RWPE2 (cell line): ENCODE results near the gene ABHD17C.

Source experiments
- ATAC-seq: fragments of 200-7000 bp; cut with Tn5 transposase; 3 replicates; pipeline ENCODE4 v1.9.1; 2021; ENCODE audit warnings: low read depth
- DNase-seq: peaks from one replicate; pipeline ENCODE4 v3.0.0-alpha.2; 2020; ENCODE audit warnings: low spot score
- H3K27ac ChIP-seq: fragments of 450-650 bp; 2 replicates; pipeline ENCODE4 v1.5.1; 2017; ENCODE audit warnings: mild to moderate bottlenecking; ENCODE audit not compliant: poor library complexity, severe bottlenecking
- H3K27me3 ChIP-seq: fragments of 250-450 bp; sonication (Bioruptor Pico); 2 replicates; pipeline ENCODE4 v1.5.1; 2021; ENCODE audit warnings: mild to moderate bottlenecking, moderate library complexity; ENCODE audit not compliant: insufficient read depth, poor library complexity, severe bottlenecking
- H3K36me3 ChIP-seq: fragments of 250-450 bp; sonication (Bioruptor Pico); 2 replicates; pipeline ENCODE4 v1.5.1; 2020; ENCODE audit warnings: low read depth, mild to moderate bottlenecking, moderate library complexity
- H3K4me1 ChIP-seq: fragments of 250-450 bp; sonication (Bioruptor Pico); 2 replicates; pipeline ENCODE4 v1.5.1; 2021; ENCODE audit warnings: mild to moderate bottlenecking, moderate library complexity; ENCODE audit not compliant: insufficient read depth, poor library complexity, severe bottlenecking
- H3K4me3 ChIP-seq: fragments of 250-450 bp; sonication (Bioruptor Pico); 2 replicates; pipeline ENCODE4 v1.5.1; 2021; ENCODE audit warnings: mild to moderate bottlenecking, moderate library complexity; ENCODE audit not compliant: severe bottlenecking
- H3K9me3 ChIP-seq: fragments of 250-450 bp; sonication (Bioruptor Pico); 2 replicates; pipeline ENCODE4 v1.5.1; 2021; ENCODE audit warnings: mild to moderate bottlenecking, moderate library complexity; ENCODE audit not compliant: severe bottlenecking
- TF ChIP-seq, protein P1 (sequence below): fragments of 450-650 bp; IDR thresholded peaks from one replicate; pipeline ENCODE4 v1.5.1; 2017; ENCODE audit warnings: mild to moderate bottlenecking, moderate library complexity; ENCODE audit not compliant: poor library complexity, severe bottlenecking

Gene ABHD17C

DNA sequence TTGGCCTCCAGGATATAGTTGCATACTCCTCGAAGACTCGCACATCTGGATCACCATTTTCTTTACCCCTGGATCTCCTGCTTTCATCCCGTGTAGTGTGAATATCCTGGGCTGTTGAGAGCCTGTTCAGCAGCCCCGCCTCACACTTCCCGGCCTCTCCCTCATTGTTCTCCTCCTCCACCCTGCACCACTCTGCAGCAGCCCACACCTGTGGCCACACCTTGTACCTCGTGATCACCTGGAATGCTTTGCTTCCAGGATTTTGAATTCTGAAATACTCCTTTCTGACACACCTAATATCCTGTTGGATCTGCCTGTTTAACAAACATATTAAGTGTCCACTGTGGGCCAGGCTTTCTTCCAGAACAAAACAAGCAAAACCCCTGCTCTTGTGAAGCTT, 14.4 kb downstream of the ABHD17C start:
- Histone ChIP-seq H3K4me1 (peaks cover 23% of the 10 kb centered on the region), H3K27ac (peak overlapping the region; percentile 85), H3K4me3 (no peak overlapping the region), H3K9me3 (no peaks in the 10 kb centered on the region), H3K36me3 (peaks cover 18% of the 10 kb centered on the region), H3K27me3 (no peaks in the 10 kb centered on the region)
- DNase-seq, result peak; percentile 95
- TF ChIP-seq, protein P1, sequence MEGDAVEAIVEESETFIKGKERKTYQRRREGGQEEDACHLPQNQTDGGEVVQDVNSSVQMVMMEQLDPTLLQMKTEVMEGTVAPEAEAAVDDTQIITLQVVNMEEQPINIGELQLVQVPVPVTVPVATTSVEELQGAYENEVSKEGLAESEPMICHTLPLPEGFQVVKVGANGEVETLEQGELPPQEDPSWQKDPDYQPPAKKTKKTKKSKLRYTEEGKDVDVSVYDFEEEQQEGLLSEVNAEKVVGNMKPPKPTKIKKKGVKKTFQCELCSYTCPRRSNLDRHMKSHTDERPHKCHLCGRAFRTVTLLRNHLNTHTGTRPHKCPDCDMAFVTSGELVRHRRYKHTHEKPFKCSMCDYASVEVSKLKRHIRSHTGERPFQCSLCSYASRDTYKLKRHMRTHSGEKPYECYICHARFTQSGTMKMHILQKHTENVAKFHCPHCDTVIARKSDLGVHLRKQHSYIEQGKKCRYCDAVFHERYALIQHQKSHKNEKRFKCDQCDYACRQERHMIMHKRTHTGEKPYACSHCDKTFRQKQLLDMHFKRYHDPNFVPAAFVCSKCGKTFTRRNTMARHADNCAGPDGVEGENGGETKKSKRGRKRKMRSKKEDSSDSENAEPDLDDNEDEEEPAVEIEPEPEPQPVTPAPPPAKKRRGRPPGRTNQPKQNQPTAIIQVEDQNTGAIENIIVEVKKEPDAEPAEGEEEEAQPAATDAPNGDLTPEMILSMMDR, result no peak
- peak; percentile 100 for ATAC-seq

DNA sequence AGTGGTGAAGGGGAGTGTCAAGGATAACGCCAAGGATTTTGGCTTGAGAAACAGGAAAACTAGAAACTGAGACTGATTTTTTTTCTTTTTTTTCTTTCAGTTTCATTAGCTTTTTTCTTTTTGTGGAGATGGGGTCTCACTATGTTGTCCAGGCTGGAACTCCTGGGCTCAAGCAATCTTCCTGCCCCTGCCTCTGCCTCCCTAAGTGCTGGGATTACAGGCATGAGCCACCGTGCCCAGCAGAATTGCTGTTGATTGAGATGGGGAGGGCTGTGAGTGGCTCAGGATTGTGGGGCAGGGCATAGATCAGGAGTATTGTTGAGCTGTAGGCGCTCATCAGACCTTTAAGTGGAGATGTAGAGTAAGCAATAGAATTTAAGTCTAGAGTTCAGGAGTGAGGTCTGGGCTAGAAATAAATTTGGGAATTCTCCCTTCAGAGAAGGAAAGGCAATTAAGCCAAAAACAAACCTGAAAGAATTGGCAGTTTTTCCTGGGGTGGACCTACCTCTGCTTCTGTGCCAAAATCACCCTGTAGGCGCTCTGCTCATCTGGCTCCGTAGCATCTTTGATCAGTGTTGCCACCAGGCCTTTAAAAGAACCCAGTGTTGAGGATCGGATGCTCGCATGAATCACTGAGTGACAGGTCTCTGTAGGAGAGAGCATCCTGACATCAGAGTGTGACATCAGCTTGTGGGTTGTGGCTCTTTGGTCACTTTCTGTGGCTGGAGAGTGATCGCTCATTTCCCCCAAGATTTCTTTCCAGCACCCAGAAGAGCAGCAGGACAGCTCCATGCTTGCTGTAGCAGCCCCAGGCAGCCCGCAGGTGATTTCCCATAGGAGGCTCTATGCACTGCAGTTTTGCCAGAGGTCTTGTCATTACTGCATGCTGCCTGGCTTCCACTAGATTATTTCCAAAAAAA, 15.8 kb downstream of the ABHD17C start:
- Histone ChIP-seq H3K27me3 (no peaks in the 10 kb centered on the region), H3K36me3 (peaks cover 9% of the 10 kb centered on the region), H3K9me3 (no peaks in the 10 kb centered on the region), H3K4me3 (no peak overlapping the region), H3K4me1 (peaks cover 23% of the 10 kb centered on the region), H3K27ac (peak overlapping the region; percentile 85)
- TF ChIP-seq, protein P1, result no peak
- DNase-seq (no peak), ATAC-seq (no peak)

DNA sequence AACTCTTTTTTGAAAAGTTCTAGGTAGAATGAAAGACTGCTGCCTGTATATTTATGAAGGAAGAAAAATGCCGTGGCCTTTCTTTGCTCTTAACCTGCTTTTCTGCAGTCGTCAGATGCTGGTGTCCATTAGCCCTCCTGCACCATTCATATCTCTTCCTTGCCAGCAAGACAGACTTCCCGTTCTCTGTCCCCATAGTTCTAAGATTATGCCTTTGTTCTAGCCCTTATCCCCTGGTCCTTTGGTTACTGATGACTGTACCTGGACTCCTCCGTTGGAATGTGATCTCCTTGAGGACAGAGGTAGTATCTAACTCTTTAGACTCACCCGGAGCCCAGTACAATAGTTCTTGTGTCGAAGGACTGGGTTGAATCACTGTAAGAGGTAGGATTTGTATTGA, 16.8 kb downstream of the ABHD17C start:
- Histone ChIP-seq H3K4me3 (no peak overlapping the region), H3K4me1 (peaks cover 23% of the 10 kb centered on the region), H3K36me3 (peaks cover 5% of the 10 kb centered on the region), H3K27me3 (no peaks in the 10 kb centered on the region), H3K27ac (peak overlapping the region; percentile 85), H3K9me3 (no peaks in the 10 kb centered on the region)
- DNase-seq, result no peak
- ATAC-seq, result no peak
- TF ChIP-seq, protein P1, result no peak

DNA sequence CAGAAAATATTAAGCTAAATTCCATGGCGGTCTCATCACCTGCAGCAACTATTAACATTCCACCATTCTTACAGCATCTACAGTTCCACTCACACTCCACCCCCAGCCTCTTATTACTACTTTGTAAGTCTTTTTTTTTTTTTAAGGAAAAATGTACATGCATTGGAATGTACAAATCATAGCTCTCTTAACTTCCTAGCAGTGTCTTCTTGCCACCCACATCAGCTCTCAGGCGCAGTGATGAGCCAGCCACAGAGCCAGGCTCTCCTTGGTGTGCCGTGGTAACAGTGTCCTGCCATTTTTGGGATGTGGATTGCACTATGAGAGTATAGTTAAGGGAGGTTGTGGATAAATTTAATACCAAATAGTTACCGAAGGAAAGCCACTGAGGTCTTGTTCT, 17.8 kb downstream of the ABHD17C start:
- ATAC-seq (no peak), DNase-seq (no peak)
- no peaks in the 10 kb centered on the region for H3K9me3 ChIP-seq
- TF ChIP-seq, protein P1, result no peak
- H3K27me3 ChIP-seq, result no peaks in the 10 kb centered on the region
- H3K27ac ChIP-seq, result no peak overlapping the region
- no peak overlapping the region for H3K4me3 ChIP-seq
- H3K4me1 ChIP-seq, result peaks cover 23% of the 10 kb centered on the region
- peaks cover 9% of the 10 kb centered on the region for H3K36me3 ChIP-seq

DNA sequence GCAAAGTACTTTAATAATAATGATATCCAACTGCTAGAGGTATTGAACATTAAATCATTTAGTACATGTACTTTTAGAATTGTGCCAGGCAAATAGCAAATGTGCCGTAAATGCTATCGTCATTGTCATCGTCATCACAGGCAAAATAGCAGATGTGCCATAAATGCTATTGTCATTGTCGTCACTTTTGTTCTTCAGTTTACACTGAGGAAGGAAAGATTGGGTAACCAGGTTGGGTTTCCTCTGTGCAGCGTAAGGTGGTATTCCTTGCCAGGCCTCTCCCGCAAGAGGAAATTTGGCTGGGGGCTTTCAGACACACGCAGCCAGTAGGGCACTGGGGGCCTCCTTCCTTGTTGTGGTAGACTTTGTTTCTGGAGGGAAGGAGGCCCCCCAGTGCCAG, 26.4 kb downstream of the ABHD17C start:
- Histone ChIP-seq H3K27ac (no peak overlapping the region), H3K9me3 (no peaks in the 10 kb centered on the region), H3K4me3 (no peak overlapping the region), H3K36me3 (peaks cover 24% of the 10 kb centered on the region), H3K4me1 (no peaks in the 10 kb centered on the region), H3K27me3 (no peaks in the 10 kb centered on the region)
- no peak for ATAC-seq
- DNase-seq, result no peak
- TF ChIP-seq, protein P1, result no peak
